22Rv1 (cell line): ENCODE results near the gene AGAP1.

Experiments used
- H3K27ac ChIP-seq: fragments of 450-650 bp; 2 replicates; pipeline ENCODE4 v1.5.1; 2017
- ZFX ChIP-seq: fragments of 450-650 bp; IDR thresholded peaks from 2 replicates; pipeline ENCODE4 v1.6.1; 2017; ENCODE audit warnings: antibody characterized with exemption, borderline replicate concordance
- TF ChIP-seq, protein P1 (sequence below): fragments of 450-650 bp; IDR thresholded peaks from 2 replicates; pipeline ENCODE4 v1.5.1; 2017; ENCODE audit warnings: mild to moderate bottlenecking

AGAP1 gene

GRCh38 chr2:235926229-235926628 lies 432.4 kb downstream of the AGAP1 start:
- no peak overlapping the region for H3K27ac ChIP-seq
- TF ChIP-seq, protein P1, sequence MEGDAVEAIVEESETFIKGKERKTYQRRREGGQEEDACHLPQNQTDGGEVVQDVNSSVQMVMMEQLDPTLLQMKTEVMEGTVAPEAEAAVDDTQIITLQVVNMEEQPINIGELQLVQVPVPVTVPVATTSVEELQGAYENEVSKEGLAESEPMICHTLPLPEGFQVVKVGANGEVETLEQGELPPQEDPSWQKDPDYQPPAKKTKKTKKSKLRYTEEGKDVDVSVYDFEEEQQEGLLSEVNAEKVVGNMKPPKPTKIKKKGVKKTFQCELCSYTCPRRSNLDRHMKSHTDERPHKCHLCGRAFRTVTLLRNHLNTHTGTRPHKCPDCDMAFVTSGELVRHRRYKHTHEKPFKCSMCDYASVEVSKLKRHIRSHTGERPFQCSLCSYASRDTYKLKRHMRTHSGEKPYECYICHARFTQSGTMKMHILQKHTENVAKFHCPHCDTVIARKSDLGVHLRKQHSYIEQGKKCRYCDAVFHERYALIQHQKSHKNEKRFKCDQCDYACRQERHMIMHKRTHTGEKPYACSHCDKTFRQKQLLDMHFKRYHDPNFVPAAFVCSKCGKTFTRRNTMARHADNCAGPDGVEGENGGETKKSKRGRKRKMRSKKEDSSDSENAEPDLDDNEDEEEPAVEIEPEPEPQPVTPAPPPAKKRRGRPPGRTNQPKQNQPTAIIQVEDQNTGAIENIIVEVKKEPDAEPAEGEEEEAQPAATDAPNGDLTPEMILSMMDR, result no peak
- TF ChIP-seq ZFX, result no peak

DNA sequence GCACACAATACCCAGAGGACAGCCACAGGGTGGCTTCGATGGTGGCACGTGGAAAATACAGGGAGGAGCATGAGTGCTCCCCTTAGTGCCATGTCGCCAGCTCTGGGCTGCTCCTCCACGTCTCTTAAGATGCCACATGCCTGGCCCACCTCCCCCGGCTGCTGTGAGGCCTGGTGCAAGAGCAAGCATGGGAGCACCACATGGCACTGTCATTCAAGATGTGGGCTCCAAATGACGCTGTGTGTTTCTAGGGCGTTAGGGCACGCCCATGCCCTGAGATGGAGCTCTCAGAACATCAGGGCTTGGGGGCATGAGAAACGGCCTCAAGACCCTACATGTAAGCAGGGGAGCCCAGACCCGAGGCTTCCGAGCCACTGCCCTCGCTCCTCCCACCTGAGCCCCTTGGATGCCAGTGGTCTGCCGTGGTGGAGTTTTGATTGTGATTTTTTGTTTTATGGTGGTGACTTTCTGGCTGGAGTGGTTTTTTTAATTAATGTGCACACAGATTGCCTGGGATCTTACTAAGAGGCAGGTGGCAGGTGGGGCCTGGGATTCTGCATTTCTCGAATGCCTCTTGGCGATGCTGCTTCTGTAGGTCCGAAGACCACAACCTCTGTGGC lies 435.0 kb downstream of the AGAP1 start:
- no peak for TF ChIP-seq ZFX
- TF ChIP-seq, protein P1, result no peak
- H3K27ac ChIP-seq, result no peak overlapping the region

DNA sequence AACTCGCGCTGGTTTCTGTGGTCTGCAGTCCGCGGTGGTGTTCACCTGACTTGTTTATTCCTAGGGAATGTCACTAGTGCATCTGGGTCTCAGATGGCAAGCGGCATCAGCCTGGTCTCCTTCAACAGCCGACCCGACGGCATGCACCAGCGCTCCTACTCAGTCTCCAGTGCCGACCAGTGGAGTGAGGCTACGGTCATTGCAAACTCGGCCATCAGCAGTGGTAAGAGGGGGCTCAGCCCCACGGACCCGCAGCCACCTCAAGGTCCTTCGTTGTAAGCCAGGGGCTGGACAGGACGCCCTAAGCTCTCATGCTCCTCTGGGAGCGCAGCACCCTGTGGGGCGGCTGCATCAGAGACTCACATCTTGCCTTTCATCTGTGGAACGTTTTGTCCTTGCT lies 436.9 kb downstream of the AGAP1 start:
- TF ChIP-seq, protein P1, result no peak
- TF ChIP-seq ZFX, result no peak
- no peak overlapping the region for H3K27ac ChIP-seq

- H3K27ac ChIP-seq, result no peak overlapping the region
- TF ChIP-seq, protein P1, result no peak
- no peak for TF ChIP-seq ZFX
These were observed 437.8 kb downstream of the AGAP1 start for GRCh38 chr2:235931676-235932075.

- TF ChIP-seq, protein P1, result no peak
- no peak for TF ChIP-seq ZFX
- no peak overlapping the region for H3K27ac ChIP-seq
These were observed 440.4 kb downstream of the AGAP1 start for GRCh38 chr2:235934059-235934773.

DNA sequence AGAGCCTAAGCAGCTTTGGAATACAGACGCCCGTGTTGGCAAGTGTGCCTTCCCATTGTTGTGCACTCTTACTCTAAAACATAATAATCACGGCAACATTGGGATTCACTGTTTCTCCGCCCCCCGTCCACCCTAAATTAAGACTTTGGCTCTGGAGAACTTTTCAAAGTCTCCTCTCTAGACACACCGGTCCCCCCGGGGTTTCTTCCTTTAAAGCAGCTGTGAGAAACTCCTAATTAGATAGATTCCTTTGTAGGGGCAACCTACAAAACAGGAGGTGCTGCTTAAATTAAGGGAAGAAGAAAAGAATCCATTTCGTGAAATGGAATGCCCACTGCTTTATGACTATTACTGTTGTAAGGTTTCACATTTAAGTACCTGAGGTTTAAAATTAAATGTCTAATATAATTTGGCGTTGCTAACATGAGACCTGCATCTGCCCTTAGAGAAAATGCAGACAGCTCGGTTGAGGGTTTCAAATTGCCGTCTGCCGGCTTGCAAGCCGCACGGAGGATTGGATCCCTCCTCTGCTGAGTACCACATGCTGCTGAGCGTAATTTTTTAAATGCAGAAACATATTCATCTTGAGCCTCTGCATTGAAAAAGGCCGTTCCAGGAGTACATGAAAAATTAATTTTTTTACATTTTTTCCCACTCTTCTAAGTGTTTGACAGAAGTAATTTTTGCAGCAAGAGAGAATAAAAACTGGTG lies 441.1 kb downstream of the AGAP1 start:
- no peak overlapping the region for H3K27ac ChIP-seq
- TF ChIP-seq, protein P1, result no peak
- TF ChIP-seq ZFX, result no peak

- H3K27ac ChIP-seq, result no peak overlapping the region
- TF ChIP-seq ZFX, result no peak
- TF ChIP-seq, protein P1, result no peak
These were observed 441.9 kb downstream of the AGAP1 start for GRCh38 chr2:235935773-235936172.
